Astrocyte (in vitro differentiated cells and primary cell): ENCODE measurements around the gene ASTN1. TPM values are rescaled to one million over a fixed set of nuclear protein-coding genes. Genes with fewer than 3 reads are reported as not detected.

ENCODE experiments used
- DNase-seq: peaks from one replicate; pipeline ENCODE4 v3.0.0-alpha.2; 2010; ENCODE audit warnings: low read depth
- FAIRE-seq: peaks from 2 replicates; lab custom pipeline; 2011; peaks lifted over from hg19 to GRCh38; lab: Jason Lieb, UNC
- H2AFZ ChIP-seq: 2 replicates; pipeline ENCODE4 v1.6.0; 2012; ENCODE audit warnings: low read depth, low read length, inconsistent platforms
- H3K27ac ChIP-seq: 2 replicates; pipeline ENCODE4 v1.5.1; 2011; ENCODE audit warnings: low read depth, low read length, inconsistent platforms
- H3K27me3 ChIP-seq: 2 replicates; pipeline ENCODE4 v1.6.0; 2011; ENCODE audit warnings: low read length, inconsistent platforms; ENCODE audit not compliant: insufficient read depth
- H3K36me3 ChIP-seq: 2 replicates; pipeline ENCODE4 v1.5.1; 2011; ENCODE audit warnings: low read length, inconsistent platforms; ENCODE audit not compliant: insufficient read depth
- H3K4me1 ChIP-seq: 2 replicates; pipeline ENCODE4 v1.5.1; 2011; ENCODE audit warnings: low read length, inconsistent platforms; ENCODE audit not compliant: insufficient read depth
- H3K4me2 ChIP-seq: 2 replicates; pipeline ENCODE4 v1.6.0; 2012; ENCODE audit warnings: low read length, inconsistent platforms
- H3K4me3 ChIP-seq: 2 replicates; pipeline ENCODE4 v1.5.1; 2011; ENCODE audit warnings: low read depth, mild to moderate bottlenecking, low read length, inconsistent platforms; ENCODE audit not compliant: insufficient read depth
- H3K79me2 ChIP-seq: 2 replicates; pipeline ENCODE4 v1.6.0; 2012; ENCODE audit warnings: mild to moderate bottlenecking, low read length, inconsistent platforms; ENCODE audit not compliant: insufficient read depth
- H3K9ac ChIP-seq: 2 replicates; pipeline ENCODE4 v1.6.0; 2012; ENCODE audit warnings: mild to moderate bottlenecking, low read length, inconsistent platforms
- H3K9me3 ChIP-seq: 2 replicates; pipeline ENCODE4 v1.5.1; 2012; ENCODE audit warnings: low read depth, mild to moderate bottlenecking, low read length, inconsistent platforms; ENCODE audit not compliant: insufficient read depth
- H4K20me1 ChIP-seq: 2 replicates; pipeline ENCODE4 v1.6.0; 2012; ENCODE audit warnings: low read length, inconsistent platforms; ENCODE audit not compliant: insufficient read depth
- H3K27ac Mint-ChIP-seq: one replicate; pipeline ENCODE4 v1.8.0; 2021; ENCODE audit warnings: mild to moderate bottlenecking, mixed read lengths; ENCODE audit not compliant: unreplicated experiment
- H3K27me3 Mint-ChIP-seq: one replicate; pipeline ENCODE4 v1.8.0; 2021; ENCODE audit warnings: low read depth, mixed read lengths; ENCODE audit not compliant: unreplicated experiment
- H3K36me3 Mint-ChIP-seq: one replicate; pipeline ENCODE4 v1.8.0; 2021; ENCODE audit warnings: low read depth, mixed read lengths; ENCODE audit not compliant: unreplicated experiment
- H3K4me1 Mint-ChIP-seq: one replicate; pipeline ENCODE4 v1.8.0; 2021; ENCODE audit warnings: low read depth, mixed read lengths; ENCODE audit not compliant: unreplicated experiment
- H3K4me3 Mint-ChIP-seq: one replicate; pipeline ENCODE4 v1.8.0; 2021; ENCODE audit warnings: mild to moderate bottlenecking, moderate library complexity, mixed read lengths; ENCODE audit not compliant: unreplicated experiment
- H3K9me3 Mint-ChIP-seq: one replicate; pipeline ENCODE4 v1.8.0; 2021; ENCODE audit warnings: mild to moderate bottlenecking, mixed read lengths; ENCODE audit not compliant: unreplicated experiment
- EZH2 ChIP-seq: IDR thresholded peaks from 2 replicates; pipeline ENCODE4 v1.6.1; 2012; ENCODE audit warnings: mild to moderate bottlenecking, low read length, inconsistent platforms; ENCODE audit not compliant: insufficient read depth
- total RNA-seq: library from RNA; stranded (reverse); gene quantifications from 2 replicates; pipeline ENCODE4 v1.2.1, GENCODE V29; 2021
- TF ChIP-seq, protein P1 (sequence below): IDR thresholded peaks from 2 replicates; pipeline ENCODE4 v1.5.1; 2011; ENCODE audit warnings: low read depth, mild to moderate bottlenecking, inconsistent platforms, low read length, moderate library complexity; ENCODE audit not compliant: insufficient read depth

The ASTN1 gene
- total RNA-seq, 1 donor from 2014 or later, result 0.50 TPM

DNA sequence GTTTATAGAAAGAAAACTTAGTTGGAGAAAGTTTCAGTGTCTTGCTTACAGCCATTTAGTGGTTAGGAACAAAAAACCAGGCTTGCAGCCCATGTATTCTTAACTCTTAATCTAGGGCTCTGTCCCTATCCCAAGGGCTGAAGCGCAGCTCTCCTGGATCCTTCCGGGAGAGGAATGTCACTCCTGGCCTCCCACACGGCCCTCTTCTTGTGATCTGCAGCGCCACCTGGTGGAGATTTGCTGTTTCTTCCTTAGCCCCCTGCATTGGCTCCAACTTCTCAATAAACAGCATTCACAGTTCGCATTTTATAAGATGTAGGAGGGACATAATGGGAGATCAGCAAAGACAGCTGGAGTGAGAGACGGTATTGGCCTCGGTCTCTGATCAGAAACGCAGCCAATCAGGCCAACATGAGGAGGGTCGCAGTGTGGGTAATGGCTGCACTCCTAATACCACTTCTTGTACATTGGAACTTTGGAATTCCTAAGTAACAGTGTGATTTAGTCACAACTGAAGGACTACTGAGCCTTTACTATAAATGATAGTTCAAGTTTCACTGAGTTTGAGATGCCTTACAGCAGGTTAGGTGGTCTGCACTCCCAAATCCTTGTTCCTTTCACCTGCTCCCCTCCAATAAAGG lies 283.4 kb downstream of the ASTN1 start:
- TF ChIP-seq EZH2, result no peak
- TF ChIP-seq, protein P1, sequence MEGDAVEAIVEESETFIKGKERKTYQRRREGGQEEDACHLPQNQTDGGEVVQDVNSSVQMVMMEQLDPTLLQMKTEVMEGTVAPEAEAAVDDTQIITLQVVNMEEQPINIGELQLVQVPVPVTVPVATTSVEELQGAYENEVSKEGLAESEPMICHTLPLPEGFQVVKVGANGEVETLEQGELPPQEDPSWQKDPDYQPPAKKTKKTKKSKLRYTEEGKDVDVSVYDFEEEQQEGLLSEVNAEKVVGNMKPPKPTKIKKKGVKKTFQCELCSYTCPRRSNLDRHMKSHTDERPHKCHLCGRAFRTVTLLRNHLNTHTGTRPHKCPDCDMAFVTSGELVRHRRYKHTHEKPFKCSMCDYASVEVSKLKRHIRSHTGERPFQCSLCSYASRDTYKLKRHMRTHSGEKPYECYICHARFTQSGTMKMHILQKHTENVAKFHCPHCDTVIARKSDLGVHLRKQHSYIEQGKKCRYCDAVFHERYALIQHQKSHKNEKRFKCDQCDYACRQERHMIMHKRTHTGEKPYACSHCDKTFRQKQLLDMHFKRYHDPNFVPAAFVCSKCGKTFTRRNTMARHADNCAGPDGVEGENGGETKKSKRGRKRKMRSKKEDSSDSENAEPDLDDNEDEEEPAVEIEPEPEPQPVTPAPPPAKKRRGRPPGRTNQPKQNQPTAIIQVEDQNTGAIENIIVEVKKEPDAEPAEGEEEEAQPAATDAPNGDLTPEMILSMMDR, result peak; percentile 83
- Mint-ChIP-seq H3K4me1 (no peaks in the 10 kb centered on the region), H3K36me3 (no peaks in the 10 kb centered on the region), H3K27ac (no peak overlapping the region), H3K4me3 (no peak overlapping the region), H3K9me3 (no peaks in the 10 kb centered on the region), H3K27me3 (peaks cover 16% of the 10 kb centered on the region)
- Histone ChIP-seq H4K20me1 (no peaks in the 10 kb centered on the region), H3K79me2 (no peaks in the 10 kb centered on the region), H3K27ac (no peak overlapping the region), H3K4me3 (no peak overlapping the region), H3K4me1 (no peaks in the 10 kb centered on the region), H3K9me3 (no peaks in the 10 kb centered on the region), H3K9ac (no peak overlapping the region), H3K4me2 (no peak overlapping the region), H2AFZ (peak overlapping the region; percentile 13), H3K27me3 (no peaks in the 10 kb centered on the region), H3K36me3 (no peaks in the 10 kb centered on the region)
- peak; percentile 29 for DNase-seq
- no peak for FAIRE-seq

DNA sequence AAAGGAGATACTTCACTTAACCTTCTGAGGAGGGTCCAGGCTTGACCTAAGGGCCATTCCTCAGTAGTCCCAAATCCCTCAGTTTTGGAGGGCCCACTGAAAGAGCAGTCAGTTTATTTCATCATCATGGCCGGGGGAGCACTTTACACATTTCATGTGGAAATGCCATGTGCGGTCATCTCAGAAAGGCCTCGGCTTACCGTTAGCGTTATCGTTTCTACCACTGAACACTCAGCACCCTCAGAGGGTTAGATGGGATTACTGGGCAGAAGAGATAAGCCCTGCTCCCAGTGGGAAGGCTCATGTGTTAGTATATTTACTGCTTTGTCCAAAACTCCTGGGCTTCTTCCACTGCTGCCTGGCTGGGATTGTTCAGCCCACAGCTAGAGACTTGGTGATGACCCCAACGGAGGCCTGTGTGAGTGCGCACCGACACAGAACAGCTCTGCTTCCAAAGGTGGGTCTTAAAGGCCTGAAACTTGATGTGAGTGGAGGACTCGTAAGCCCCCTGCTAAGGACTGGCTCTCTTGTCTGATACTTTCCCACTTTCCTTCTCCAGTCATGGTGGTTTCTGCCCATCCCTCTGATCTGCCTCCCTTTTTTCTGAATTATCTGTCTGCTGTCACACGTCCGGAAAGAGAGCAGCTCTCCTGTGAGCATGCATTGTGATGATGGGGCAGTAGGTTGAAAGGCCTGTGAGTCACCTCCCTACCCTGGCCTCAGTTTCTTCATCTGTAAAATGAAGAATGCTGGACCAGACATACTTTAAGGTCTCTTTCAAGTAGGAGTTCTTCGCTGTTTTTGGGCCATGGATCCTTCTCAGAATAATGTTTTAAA lies 284.5 kb downstream of the ASTN1 start:
- Mint-ChIP-seq H3K27ac (no peak overlapping the region), H3K27me3 (peaks cover 16% of the 10 kb centered on the region)
- H3K4me3 ChIP-seq, result no peak overlapping the region

More for the DNA sequence above, 284.5 kb downstream of the ASTN1 start:
- TF ChIP-seq, protein P1, result no peak
- no peak for TF ChIP-seq EZH2
- no peaks in the 10 kb centered on the region for H3K27me3 ChIP-seq
- Mint-ChIP-seq H3K36me3 (no peaks in the 10 kb centered on the region), H3K9me3 (no peaks in the 10 kb centered on the region), H3K4me1 (no peaks in the 10 kb centered on the region), H3K4me3 (no peak overlapping the region)
- no peak overlapping the region for H3K27ac ChIP-seq
- no peaks in the 10 kb centered on the region for H3K4me1 ChIP-seq
- no peaks in the 10 kb centered on the region for H3K36me3 ChIP-seq
- H3K4me2 ChIP-seq, result no peak overlapping the region
- FAIRE-seq (no peak), DNase-seq (no peak)
- no peaks in the 10 kb centered on the region for H4K20me1 ChIP-seq
- H3K9ac ChIP-seq, result no peak overlapping the region
- H2AFZ ChIP-seq, result no peak overlapping the region
- H3K9me3 ChIP-seq, result no peaks in the 10 kb centered on the region
- no peaks in the 10 kb centered on the region for H3K79me2 ChIP-seq
